H1 (cell line): ENCODE data around the gene NDUFB3. TPM values are rescaled to one million over a fixed set of nuclear protein-coding genes. Genes with fewer than 3 reads are reported as not detected.
A peak's percentile ranks its signal among the peaks of the same experiment; 100 is the strongest.

Experiments
- CBX5 ChIP-seq: fragments of 300-800, 300-1000 bp; sonication (generic); IDR thresholded peaks from 2 replicates; pipeline ENCODE4 v1.7.1; 2016; ENCODE audit warnings: antibody characterized with exemption, low read length, low read depth
- KDM5A ChIP-seq: fragments of 200-600 bp; IDR thresholded peaks from 2 replicates; pipeline ENCODE4 v1.7.1; 2012; ENCODE audit warnings: mild to moderate bottlenecking, low read length, inconsistent platforms, mixed read lengths
- NANOG ChIP-seq: IDR thresholded peaks from 2 replicates; pipeline ENCODE4 v1.6.1; 2011; ENCODE audit warnings: low read length, low read depth, mild to moderate bottlenecking, inconsistent platforms; ENCODE audit not compliant: insufficient read depth, poor library complexity, severe bottlenecking
- POU5F1 ChIP-seq: IDR thresholded peaks from 2 replicates; pipeline ENCODE4 v1.6.1; 2011; ENCODE audit warnings: low read depth, mild to moderate bottlenecking, low read length, moderate library complexity
- TBP ChIP-seq: IDR thresholded peaks from 2 replicates; pipeline ENCODE4 v1.6.1; 2011; ENCODE audit warnings: low read depth, low read length, improper control_type of control experiment
- TCF12 ChIP-seq: IDR thresholded peaks from 2 replicates; pipeline ENCODE4 v1.6.1; 2011; ENCODE audit warnings: low read depth, mild to moderate bottlenecking, low read length
- polyA plus RNA-seq, 7 experiments: library from polyadenylated mRNA; depleted of rRNA in 3 of 7; stranded (reverse) in 5 of 7; unstranded in 2 of 7; fragments of >200 nt in 5 of 7; fragments of 200-250 nt in 2 of 7; gene quantifications; 1 replicate in 5 of 7; 2 replicates in 1 of 7; 4 replicates in 1 of 7; pipeline versions ENCODE4 v1.2.1 to v1.2.3, GENCODE V29; 2011 to 2013; ENCODE audit warnings: missing spikeins in 2 of 7, mixed read lengths in 2 of 7
- total RNA-seq: library from RNA; stranded (reverse); fragmentation: NEBNext Ultra II Directional; extraction: Animal tissue kit (Norgen Biotek cat#: 25700); gene quantifications from 2 replicates; pipeline ENCODE4 v1.2.1, GENCODE V29; 2021
- TF ChIP-seq, protein P1 (sequence below): IDR thresholded peaks from 2 replicates; pipeline ENCODE4 v1.6.1; 2012; ENCODE audit warnings: inconsistent platforms
- TF ChIP-seq, protein P2 (sequence below): IDR thresholded peaks from 2 replicates; pipeline ENCODE4 v1.6.1; 2012; ENCODE audit warnings: inconsistent platforms
- TF ChIP-seq, protein P3 (sequence below): IDR thresholded peaks from 2 replicates; pipeline ENCODE4 v1.6.1; 2012; ENCODE audit warnings: low read length, inconsistent platforms

NDUFB3 gene
- total and polyA plus RNA-seq, 2 of the 8 experiments (the other 6 are each of a cell fraction or from before 2014, with no cell fraction given), result 38.2 to 55.3 TPM

DNA sequence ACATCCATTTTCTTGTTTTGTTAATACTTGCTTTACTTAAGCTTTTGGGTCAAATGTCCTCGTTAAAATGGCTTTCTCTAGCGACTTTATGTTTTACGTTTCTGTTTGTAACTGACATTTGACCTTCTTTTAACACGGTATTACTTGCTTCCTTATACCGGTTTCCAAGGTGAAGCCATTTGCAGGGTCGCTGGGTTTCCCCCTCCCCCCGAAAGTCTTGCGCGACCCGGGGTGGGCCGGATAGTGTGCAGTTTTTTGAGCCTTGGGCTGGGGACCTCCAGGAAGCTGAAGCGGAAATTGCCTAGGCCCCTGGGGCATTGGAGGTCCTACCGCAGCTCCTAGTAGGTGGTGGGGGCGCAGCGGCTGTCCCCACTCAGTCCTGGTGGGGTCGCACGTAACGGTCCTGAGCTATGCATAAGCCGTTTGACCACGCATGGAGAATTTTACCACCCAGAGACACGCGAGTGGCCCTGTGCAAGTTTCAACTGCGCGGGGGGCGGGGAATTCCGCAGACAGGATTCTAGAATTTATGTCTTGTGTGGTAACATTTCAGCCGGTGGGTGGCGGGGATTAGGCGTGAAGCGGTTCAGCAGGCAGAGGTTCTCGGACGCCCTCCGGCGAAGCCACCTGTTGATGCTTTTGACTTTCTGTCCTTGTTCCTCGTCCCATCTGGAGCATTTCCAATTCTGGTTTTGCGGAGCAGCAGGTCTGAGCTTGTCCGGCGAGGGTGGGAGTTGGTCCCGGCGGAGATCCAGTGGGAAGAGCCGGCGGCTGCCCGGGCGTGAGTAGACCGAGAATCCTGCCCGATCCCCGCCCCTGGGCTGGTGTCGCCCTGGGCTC, 46.5 kb downstream of the NDUFB3 start (continued):
- no peak for TF ChIP-seq CBX5
- no peak for TF ChIP-seq KDM5A
- no peak for TF ChIP-seq POU5F1
- TF ChIP-seq, protein P1, sequence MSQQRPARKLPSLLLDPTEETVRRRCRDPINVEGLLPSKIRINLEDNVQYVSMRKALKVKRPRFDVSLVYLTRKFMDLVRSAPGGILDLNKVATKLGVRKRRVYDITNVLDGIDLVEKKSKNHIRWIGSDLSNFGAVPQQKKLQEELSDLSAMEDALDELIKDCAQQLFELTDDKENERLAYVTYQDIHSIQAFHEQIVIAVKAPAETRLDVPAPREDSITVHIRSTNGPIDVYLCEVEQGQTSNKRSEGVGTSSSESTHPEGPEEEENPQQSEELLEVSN, result 0 out of 2 replicates have a peak, but pooled peaks have one; percentile 31
- TF ChIP-seq, protein P2, sequence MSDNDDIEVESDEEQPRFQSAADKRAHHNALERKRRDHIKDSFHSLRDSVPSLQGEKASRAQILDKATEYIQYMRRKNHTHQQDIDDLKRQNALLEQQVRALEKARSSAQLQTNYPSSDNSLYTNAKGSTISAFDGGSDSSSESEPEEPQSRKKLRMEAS, result peak; percentile 20; the same call in 1 of the 2 replicates
- peak; percentile 34; the same call in 1 of the 2 replicates for TF ChIP-seq TBP
- TF ChIP-seq TCF12, result no peak
- TF ChIP-seq NANOG, result no peak
- TF ChIP-seq, protein P3, sequence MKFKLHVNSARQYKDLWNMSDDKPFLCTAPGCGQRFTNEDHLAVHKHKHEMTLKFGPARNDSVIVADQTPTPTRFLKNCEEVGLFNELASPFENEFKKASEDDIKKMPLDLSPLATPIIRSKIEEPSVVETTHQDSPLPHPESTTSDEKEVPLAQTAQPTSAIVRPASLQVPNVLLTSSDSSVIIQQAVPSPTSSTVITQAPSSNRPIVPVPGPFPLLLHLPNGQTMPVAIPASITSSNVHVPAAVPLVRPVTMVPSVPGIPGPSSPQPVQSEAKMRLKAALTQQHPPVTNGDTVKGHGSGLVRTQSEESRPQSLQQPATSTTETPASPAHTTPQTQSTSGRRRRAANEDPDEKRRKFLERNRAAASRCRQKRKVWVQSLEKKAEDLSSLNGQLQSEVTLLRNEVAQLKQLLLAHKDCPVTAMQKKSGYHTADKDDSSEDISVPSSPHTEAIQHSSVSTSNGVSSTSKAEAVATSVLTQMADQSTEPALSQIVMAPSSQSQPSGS, result no peak
